Esophagus muscularis mucosa (tissue), 4 donors: ENCODE results near the gene LRRC4C.

ENCODE experiments used
- EP300 ChIP-seq: sonication (generic); formaldehyde crosslinking; IDR thresholded peaks from one replicate; pipeline ENCODE4 v1.6.1; 2017; ENCODE audit warnings: antibody characterized with exemption
- POLR2A ChIP-seq: fragments of 450-650 bp; IDR thresholded peaks from one replicate; pipeline ENCODE4 v1.6.1; 2017; ENCODE audit warnings: antibody characterized with exemption, moderate library complexity, mild to moderate bottlenecking, low read depth
- POLR2AphosphoS5 ChIP-seq, 2 donors: sonication (generic); formaldehyde crosslinking; IDR thresholded peaks; one replicate each; pipeline ENCODE4 v1.6.1; 2017; ENCODE audit warnings: antibody characterized with exemption in 2 of 2
- TF ChIP-seq, protein P1 (sequence below), 3 experiments: fragments of 200-600 bp in 2 of 3; fragments of 450-650 bp in 1 of 3; sonication (generic) in 2 of 3; IDR thresholded peaks; one replicate each; pipeline ENCODE4 v1.5.1; 2017 to 2019; ENCODE audit warnings: antibody characterized with exemption in 3 of 3, mild to moderate bottlenecking in 2 of 3, moderate library complexity in 1 of 3

DNA sequence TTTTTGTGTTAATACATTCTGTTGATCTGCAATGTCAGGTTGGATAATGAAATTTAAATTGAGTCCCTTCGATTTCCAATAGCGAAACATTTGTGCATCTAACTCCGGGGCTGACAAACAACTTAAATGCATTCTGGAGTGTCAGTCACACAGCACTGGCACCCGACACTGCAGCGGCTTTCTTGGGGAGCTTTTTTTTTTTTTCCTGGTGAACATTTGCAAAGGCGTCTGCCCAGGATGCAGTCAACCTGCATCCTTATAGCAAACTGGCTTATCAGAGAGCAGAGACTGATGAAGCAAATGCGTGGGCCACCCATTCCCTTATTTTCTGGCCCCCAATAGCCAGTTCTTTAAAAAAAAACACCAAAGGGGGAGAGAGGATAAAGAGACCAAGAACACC lies 1167.7 kb downstream of the LRRC4C start:
- TF ChIP-seq, protein P1, sequence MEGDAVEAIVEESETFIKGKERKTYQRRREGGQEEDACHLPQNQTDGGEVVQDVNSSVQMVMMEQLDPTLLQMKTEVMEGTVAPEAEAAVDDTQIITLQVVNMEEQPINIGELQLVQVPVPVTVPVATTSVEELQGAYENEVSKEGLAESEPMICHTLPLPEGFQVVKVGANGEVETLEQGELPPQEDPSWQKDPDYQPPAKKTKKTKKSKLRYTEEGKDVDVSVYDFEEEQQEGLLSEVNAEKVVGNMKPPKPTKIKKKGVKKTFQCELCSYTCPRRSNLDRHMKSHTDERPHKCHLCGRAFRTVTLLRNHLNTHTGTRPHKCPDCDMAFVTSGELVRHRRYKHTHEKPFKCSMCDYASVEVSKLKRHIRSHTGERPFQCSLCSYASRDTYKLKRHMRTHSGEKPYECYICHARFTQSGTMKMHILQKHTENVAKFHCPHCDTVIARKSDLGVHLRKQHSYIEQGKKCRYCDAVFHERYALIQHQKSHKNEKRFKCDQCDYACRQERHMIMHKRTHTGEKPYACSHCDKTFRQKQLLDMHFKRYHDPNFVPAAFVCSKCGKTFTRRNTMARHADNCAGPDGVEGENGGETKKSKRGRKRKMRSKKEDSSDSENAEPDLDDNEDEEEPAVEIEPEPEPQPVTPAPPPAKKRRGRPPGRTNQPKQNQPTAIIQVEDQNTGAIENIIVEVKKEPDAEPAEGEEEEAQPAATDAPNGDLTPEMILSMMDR (IDR thresholded peaks at IDR 0.05) = no peak
- TF ChIP-seq POLR2AphosphoS5 (IDR thresholded peaks at IDR 0.05) = no peak
- TF ChIP-seq POLR2A = no peak
- TF ChIP-seq EP300 = no peak
